Gastrocnemius medialis (tissue), 4 donors: ENCODE data around the gene SLC39A8.

Source experiments
- POLR2A ChIP-seq, 2 donors: fragments of 450-650 bp; IDR thresholded peaks; one replicate each; pipeline ENCODE4 v1.6.1; 2017; ENCODE audit warnings: antibody characterized with exemption in 2 of 2, mild to moderate bottlenecking in 2 of 2, moderate library complexity in 2 of 2
- TF ChIP-seq, protein P1 (sequence below), 5 experiments: fragments of 450-650 bp in 3 of 5; fragments of 200-600 bp in 2 of 5; sonication (generic) in 2 of 5; IDR thresholded peaks in 4 of 5; conservative IDR thresholded peaks in 1 of 5; 1 replicate in 4 of 5; 2 replicates in 1 of 5; pipeline ENCODE4 v1.5.1; 2016 to 2019; ENCODE audit warnings: antibody characterized with exemption in 5 of 5, mild to moderate bottlenecking in 3 of 5, moderate library complexity in 3 of 5

DNA sequence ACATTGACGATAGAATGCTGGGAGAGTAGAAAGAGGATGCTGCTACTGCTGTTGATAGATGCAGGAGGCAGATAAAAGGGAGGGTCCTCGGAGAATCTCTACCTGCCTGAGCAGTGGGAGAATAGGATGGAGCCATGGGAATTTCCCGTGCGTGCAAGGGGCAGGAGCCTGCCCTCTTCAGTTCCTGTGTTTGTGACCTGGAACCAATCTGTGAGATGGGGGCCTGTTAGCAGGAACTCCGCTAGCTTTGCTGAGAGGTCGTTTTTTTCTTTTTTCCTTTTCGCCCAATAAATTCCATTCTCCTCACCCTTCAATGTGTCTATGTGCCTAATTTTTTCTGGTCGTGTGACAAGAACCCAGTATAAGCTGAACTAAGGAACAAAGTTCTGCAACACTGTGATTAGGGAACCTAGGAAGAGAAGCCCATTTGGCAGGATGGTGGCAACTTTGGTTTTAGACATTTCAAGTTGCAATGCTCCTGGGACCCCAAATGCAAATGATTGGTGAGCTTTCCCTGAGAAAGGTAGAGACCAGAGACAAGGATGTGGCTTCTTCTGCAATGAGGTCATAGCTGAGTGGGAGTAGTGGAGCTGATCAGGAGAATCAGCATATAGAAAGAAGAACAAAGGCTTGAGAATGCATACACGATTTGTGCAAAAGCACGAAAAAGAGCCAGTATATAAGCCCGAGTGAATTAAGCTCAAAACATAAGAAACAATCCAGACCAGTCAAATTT is 23.9 kb downstream of the SLC39A8 start:
- TF ChIP-seq, protein P1, sequence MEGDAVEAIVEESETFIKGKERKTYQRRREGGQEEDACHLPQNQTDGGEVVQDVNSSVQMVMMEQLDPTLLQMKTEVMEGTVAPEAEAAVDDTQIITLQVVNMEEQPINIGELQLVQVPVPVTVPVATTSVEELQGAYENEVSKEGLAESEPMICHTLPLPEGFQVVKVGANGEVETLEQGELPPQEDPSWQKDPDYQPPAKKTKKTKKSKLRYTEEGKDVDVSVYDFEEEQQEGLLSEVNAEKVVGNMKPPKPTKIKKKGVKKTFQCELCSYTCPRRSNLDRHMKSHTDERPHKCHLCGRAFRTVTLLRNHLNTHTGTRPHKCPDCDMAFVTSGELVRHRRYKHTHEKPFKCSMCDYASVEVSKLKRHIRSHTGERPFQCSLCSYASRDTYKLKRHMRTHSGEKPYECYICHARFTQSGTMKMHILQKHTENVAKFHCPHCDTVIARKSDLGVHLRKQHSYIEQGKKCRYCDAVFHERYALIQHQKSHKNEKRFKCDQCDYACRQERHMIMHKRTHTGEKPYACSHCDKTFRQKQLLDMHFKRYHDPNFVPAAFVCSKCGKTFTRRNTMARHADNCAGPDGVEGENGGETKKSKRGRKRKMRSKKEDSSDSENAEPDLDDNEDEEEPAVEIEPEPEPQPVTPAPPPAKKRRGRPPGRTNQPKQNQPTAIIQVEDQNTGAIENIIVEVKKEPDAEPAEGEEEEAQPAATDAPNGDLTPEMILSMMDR (IDR thresholded peaks at IDR 0.05 in 4 of 5, conservative IDR thresholded peaks at IDR 0.05 in 1 of 5), result no peak
- no peak for TF ChIP-seq POLR2A (IDR thresholded peaks at IDR 0.05)
